Tibial artery (tissue), 4 donors: ENCODE results near the gene KLKB1.
A peak's percentile ranks its signal among the peaks of the same experiment; 100 is the strongest.

Source experiments
- DNase-seq, 2 donors: peaks; one replicate each; pipeline ENCODE4 v3.0.0-alpha.2; 2019
- H3K27ac ChIP-seq, 2 donors: fragments of 200-600 bp; sonication (generic) in 1 of 2; 1 replicate in 1 of 2; 2 replicates in 1 of 2; pipeline ENCODE4 v1.5.1; 2018 to 2019; ENCODE audit warnings: mild to moderate bottlenecking in 1 of 2
- H3K27me3 ChIP-seq, 2 donors: fragments of 200-600 bp; sonication (generic) in 1 of 2; one replicate each; pipeline versions ENCODE4 v1.5.1 to v1.6.0; 2016 to 2019
- H3K36me3 ChIP-seq, 3 donors: fragments of 200-600 bp; sonication (generic) in 2 of 3; one replicate each; pipeline ENCODE4 v1.5.1; 2016 to 2019; ENCODE audit warnings: mild to moderate bottlenecking in 2 of 3
- H3K4me1 ChIP-seq, 4 donors: fragments of 200-600 bp; sonication (generic) in 2 of 4; 1 replicate in 3 of 4; 2 replicates in 1 of 4; pipeline ENCODE4 v1.5.1; 2016 to 2019
- H3K4me3 ChIP-seq, 2 donors: fragments of 200-600 bp; sonication (generic) in 1 of 2; 1 replicate in 1 of 2; 2 replicates in 1 of 2; pipeline ENCODE4 v1.5.1; 2018 to 2019; ENCODE audit warnings: mild to moderate bottlenecking in 2 of 2
- H3K9me3 ChIP-seq, 3 donors: fragments of 200-600 bp; sonication (generic) in 1 of 3; one replicate each; pipeline ENCODE4 v1.5.1; 2016 to 2019
- intact Hi-C: fragments of 100-400 bp; cut with DNase I; formaldehyde crosslinking; loops from one replicate; pipeline ENCODE4 v1.15.0; 2023; ENCODE audit warnings: low total_unique reads
- TF ChIP-seq, protein P1 (sequence below), 2 experiments: fragments of 200-600 bp in 1 of 2; fragments of 450-650 bp in 1 of 2; IDR thresholded peaks; one replicate each; pipeline ENCODE4 v1.5.1; 2017 to 2019; ENCODE audit warnings: antibody characterized with exemption in 2 of 2, mild to moderate bottlenecking in 1 of 2, moderate library complexity in 1 of 2

KLKB1 gene

GRCh38 chr4:186192066-186192612 lies 35.2 kb upstream of the KLKB1 start:
- Histone ChIP-seq H3K27me3 (no peaks in the 10 kb centered on the region), H3K4me3 (peak overlapping the region; percentile 60 to 80), H3K4me1 (peaks cover 0 to 25% (median 14%) of the 10 kb centered on the region in 4 donors), H3K27ac (peak overlapping the region; percentile 92 to 93), H3K36me3 (peaks cover 4 to 16% (median 8%) of the 10 kb centered on the region in 3 donors), H3K9me3 (no peaks in the 10 kb centered on the region)
- peak; percentile 56 to 78 for DNase-seq
- intact Hi-C loops = loop anchor here (5.0 kb wide), 1 partner anchor 40 kb away; no protein-coding TSS in a partner anchor
- TF ChIP-seq, protein P1, sequence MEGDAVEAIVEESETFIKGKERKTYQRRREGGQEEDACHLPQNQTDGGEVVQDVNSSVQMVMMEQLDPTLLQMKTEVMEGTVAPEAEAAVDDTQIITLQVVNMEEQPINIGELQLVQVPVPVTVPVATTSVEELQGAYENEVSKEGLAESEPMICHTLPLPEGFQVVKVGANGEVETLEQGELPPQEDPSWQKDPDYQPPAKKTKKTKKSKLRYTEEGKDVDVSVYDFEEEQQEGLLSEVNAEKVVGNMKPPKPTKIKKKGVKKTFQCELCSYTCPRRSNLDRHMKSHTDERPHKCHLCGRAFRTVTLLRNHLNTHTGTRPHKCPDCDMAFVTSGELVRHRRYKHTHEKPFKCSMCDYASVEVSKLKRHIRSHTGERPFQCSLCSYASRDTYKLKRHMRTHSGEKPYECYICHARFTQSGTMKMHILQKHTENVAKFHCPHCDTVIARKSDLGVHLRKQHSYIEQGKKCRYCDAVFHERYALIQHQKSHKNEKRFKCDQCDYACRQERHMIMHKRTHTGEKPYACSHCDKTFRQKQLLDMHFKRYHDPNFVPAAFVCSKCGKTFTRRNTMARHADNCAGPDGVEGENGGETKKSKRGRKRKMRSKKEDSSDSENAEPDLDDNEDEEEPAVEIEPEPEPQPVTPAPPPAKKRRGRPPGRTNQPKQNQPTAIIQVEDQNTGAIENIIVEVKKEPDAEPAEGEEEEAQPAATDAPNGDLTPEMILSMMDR (IDR thresholded peaks at IDR 0.05) = no peak

GRCh38 chr4:186193851-186194250 lies 33.5 kb upstream of the KLKB1 start:
- intact Hi-C loops = loop anchor here (5.0 kb wide), 1 partner anchor 42 kb away; no protein-coding TSS in a partner anchor
- Histone ChIP-seq H3K4me1 (peaks cover 0 to 25% (median 14%) of the 10 kb centered on the region in 4 donors), H3K27ac (peak overlapping the region in 1 of 2 donors; percentile 92), H3K4me3 (no peak overlapping the region), H3K9me3 (no peaks in the 10 kb centered on the region), H3K36me3 (peaks cover 6 to 21% (median 21%) of the 10 kb centered on the region in 3 donors), H3K27me3 (no peaks in the 10 kb centered on the region)
- no peak for DNase-seq
- TF ChIP-seq, protein P1 (IDR thresholded peaks at IDR 0.05) = no peak

GRCh38 chr4:186196063-186196462 lies 31.2 kb upstream of the KLKB1 start:
- Histone ChIP-seq H3K4me3 (no peak overlapping the region), H3K36me3 (peaks cover 6 to 22% (median 21%) of the 10 kb centered on the region in 3 donors), H3K9me3 (no peaks in the 10 kb centered on the region), H3K27me3 (no peaks in the 10 kb centered on the region), H3K27ac (no peak overlapping the region), H3K4me1 (peaks cover 0 to 12% (median 6%) of the 10 kb centered on the region in 4 donors)
- intact Hi-C loops = no loop called here
- TF ChIP-seq, protein P1 (IDR thresholded peaks at IDR 0.05) = no peak
- no peak for DNase-seq

GRCh38 chr4:186200516-186200915 lies 26.8 kb upstream of the KLKB1 start:
- intact Hi-C loops = no loop called here
- TF ChIP-seq, protein P1 (IDR thresholded peaks at IDR 0.05) = no peak

GRCh38 chr4:186201010-186201409 lies 26.3 kb upstream of the KLKB1 start:
- Histone ChIP-seq H3K27me3 (no peaks in the 10 kb centered on the region), H3K36me3 (peaks cover 6 to 31% (median 11%) of the 10 kb centered on the region in 3 donors), H3K4me3 (no peak overlapping the region), H3K4me1 (peaks cover 0 to 3% (median 0%) of the 10 kb centered on the region in 4 donors), H3K27ac (no peak overlapping the region), H3K9me3 (no peaks in the 10 kb centered on the region)
- TF ChIP-seq, protein P1 (IDR thresholded peaks at IDR 0.05) = no peak
- DNase-seq = no peak
- intact Hi-C loops = no loop called here

More at GRCh38 chr4:186200516-186200915, 26.8 kb upstream of the KLKB1 start:
- no peaks in the 10 kb centered on the region for H3K27me3 ChIP-seq
- H3K9me3 ChIP-seq = no peaks in the 10 kb centered on the region
- peaks cover 0 to 3% (median 0%) of the 10 kb centered on the region in 4 donors for H3K4me1 ChIP-seq
- DNase-seq = no peak
- H3K36me3 ChIP-seq = peaks cover 6 to 28% (median 15%) of the 10 kb centered on the region in 3 donors
- no peak overlapping the region for H3K27ac ChIP-seq
- H3K4me3 ChIP-seq = no peak overlapping the region
